H1 (cell line): ENCODE data around the gene TEX51. TPM values are rescaled to one million over a fixed set of nuclear protein-coding genes. Genes with fewer than 3 reads are reported as not detected.

ENCODE experiments used
- ATF3 ChIP-seq: IDR thresholded peaks from 2 replicates; pipeline ENCODE4 v1.6.1; 2011; ENCODE audit warnings: low read depth, mild to moderate bottlenecking, low read length; ENCODE audit not compliant: insufficient read depth
- CHD2 ChIP-seq: IDR thresholded peaks from 2 replicates; pipeline ENCODE4 v1.6.1; 2012; ENCODE audit warnings: low read length, improper control_type of control experiment
- CHD7 ChIP-seq: fragments of 300-600 bp; sonication (generic); IDR thresholded peaks from 2 replicates; pipeline ENCODE4 v1.7.1; 2012; ENCODE audit warnings: low read length, moderate library complexity, mild to moderate bottlenecking, inconsistent platforms; ENCODE audit not compliant: insufficient replicate concordance
- E2F6 ChIP-seq: IDR thresholded peaks from 2 replicates; pipeline ENCODE4 v1.6.1; 2012; ENCODE audit warnings: inconsistent platforms
- EP300 ChIP-seq, 2 experiments: IDR thresholded peaks; 1 replicate in 1 of 2; 2 replicates in 1 of 2; pipeline ENCODE4 v1.6.1; 2011 to 2012; ENCODE audit warnings: low read depth in 2 of 2, low read length in 2 of 2, mild to moderate bottlenecking in 2 of 2, borderline replicate concordance in 1 of 2, inconsistent platforms in 1 of 2, moderate library complexity in 1 of 2
- KDM1A ChIP-seq: fragments of 200-600, 300-600 bp; sonication (generic); IDR thresholded peaks from 2 replicates; pipeline ENCODE4 v1.7.1; 2016; ENCODE audit warnings: mild to moderate bottlenecking, low read length, borderline replicate concordance
- TAF7 ChIP-seq: optimal IDR thresholded peaks from 2 replicates; pipeline ENCODE3; 2011; ENCODE audit warnings: low read depth, mild to moderate bottlenecking, inconsistent platforms, low read length, moderate library complexity, borderline replicate concordance
- polyA plus RNA-seq, 7 experiments: library from polyadenylated mRNA; depleted of rRNA in 3 of 7; stranded (reverse) in 5 of 7; unstranded in 2 of 7; fragments of >200 nt in 5 of 7; fragments of 200-250 nt in 2 of 7; gene quantifications; 1 replicate in 5 of 7; 2 replicates in 1 of 7; 4 replicates in 1 of 7; pipeline versions ENCODE4 v1.2.1 to v1.2.3, GENCODE V29; 2011 to 2013; ENCODE audit warnings: missing spikeins in 2 of 7, mixed read lengths in 2 of 7
- total RNA-seq: library from RNA; stranded (reverse); fragmentation: NEBNext Ultra II Directional; extraction: Animal tissue kit (Norgen Biotek cat#: 25700); gene quantifications from 2 replicates; pipeline ENCODE4 v1.2.1, GENCODE V29; 2021

The TEX51 gene
- total and polyA plus RNA-seq, 2 of the 8 experiments (the other 6 are each of a cell fraction or from before 2014, with no cell fraction given) = not detected

- no peak for TF ChIP-seq TAF7
- peak; percentile 78 for TF ChIP-seq E2F6
- TF ChIP-seq KDM1A = peak; percentile 28; the same call in 1 of the 2 replicates
- TF ChIP-seq ATF3 = no peak
- TF ChIP-seq CHD2 = no peak
- peak; percentile 65 for TF ChIP-seq CHD7
- no peak; a peak in 1 of 3 replicates for TF ChIP-seq EP300 (IDR thresholded peaks at IDR 0.05; ENCODE audit: borderline replicate concordance in 1 of 2, low read depth in 2 of 2, low read length in 2 of 2)
Observed at GRCh38 chr2:126942427-126943203, 43.9 kb downstream of the TEX51 start (continued).
